Measurements from ENCODE around the gene NOS3.

The NOS3 gene

DNA sequence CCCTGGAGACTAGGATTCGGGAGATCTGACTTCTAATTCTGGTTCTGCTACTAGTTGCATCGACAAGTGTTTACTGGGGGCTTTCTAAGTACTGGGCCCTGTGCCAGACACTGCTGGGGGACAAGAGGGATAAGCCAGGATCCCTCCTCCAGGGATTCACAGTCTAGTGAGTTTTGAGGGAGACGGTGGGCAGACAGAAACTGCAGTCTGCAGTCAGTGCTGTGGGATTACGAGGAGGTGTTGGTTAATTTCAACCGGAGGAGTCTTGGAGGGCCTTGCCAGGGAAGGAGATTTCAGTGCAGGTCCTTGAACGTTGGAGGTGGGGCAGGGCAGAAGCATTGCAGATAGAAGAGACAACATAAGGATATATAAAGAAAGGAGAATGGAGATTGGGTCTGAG, 9.2 kb upstream of the NOS3 start:
- no peak for DNase-seq

- no peak for DNase-seq
Observed at GRCh38 chr7:150982351-150982750, 8.5 kb upstream of the NOS3 start.

DNA sequence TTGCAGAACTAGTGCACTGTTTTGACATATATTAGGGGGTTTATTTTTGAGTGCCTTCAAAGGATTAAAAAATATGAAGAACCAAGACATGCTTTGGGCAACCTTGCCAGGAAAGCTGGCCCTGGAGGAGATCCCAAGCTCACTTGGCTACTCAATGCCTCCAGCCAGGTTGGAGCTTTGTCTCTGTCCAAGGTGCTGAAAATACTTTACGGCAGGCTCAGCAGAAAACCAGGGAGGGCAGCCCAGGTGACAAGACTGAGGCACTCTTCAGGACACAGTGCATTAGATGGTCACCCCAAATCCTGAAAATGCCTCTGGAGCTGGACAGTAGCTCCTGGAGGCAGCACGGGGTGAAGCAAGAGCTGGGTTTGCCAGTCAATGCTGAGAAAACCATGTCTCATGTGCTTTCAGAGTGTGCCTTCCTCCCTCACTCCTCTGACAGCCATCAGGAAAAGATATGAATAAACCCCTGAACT, 6.9 kb upstream of the NOS3 start:
- no peak for DNase-seq

DNA sequence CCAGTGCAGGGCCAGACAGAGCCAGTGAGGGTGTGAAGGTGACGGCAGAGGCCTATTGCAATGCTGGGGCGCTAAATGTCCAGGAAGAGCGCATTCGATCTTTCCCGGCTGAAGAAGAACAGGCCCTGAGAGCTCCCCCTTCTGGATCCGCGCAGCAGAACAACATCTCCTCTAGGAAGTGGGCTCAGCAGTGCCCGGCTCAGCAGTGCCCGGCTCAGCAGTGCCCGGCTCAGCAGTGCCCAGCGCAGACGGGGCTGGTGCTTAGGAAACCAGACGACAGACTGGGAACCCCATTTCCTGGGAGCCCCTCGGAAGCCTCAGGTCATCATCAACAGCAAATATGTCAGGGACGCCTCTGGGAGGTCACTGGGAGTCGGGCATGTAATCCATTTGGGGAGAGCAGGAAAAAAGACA, 4.7 kb upstream of the NOS3 start:
- no peak for DNase-seq

- no peak for DNase-seq
Observed at GRCh38 chr7:150986556-150986955, 4.3 kb upstream of the NOS3 start.

GRCh38 chr7:150988230-150989226, 2.3 kb upstream of the NOS3 start:
- DNase-seq: peak; percentile 67

DNA sequence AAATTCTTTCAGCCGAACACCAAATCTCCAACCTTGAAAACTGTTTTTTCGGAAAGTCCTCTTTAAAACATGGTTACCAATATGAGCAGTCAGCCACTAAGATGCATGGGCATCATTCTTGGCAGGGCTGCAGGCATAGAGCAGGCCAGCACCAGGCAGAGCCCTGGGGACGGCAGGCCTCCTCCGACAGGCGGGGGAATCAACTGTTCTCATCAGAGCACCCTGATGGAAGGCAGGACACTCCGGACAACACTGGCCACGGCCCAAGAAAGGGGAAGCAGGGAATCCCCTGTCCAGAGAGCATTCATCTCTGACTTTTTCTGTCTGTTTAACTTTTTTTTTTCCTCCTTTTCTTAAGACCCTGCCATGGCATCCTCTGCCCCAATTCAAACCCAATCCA, 1.4 kb upstream of the NOS3 start:
- no peak for DNase-seq

DNA sequence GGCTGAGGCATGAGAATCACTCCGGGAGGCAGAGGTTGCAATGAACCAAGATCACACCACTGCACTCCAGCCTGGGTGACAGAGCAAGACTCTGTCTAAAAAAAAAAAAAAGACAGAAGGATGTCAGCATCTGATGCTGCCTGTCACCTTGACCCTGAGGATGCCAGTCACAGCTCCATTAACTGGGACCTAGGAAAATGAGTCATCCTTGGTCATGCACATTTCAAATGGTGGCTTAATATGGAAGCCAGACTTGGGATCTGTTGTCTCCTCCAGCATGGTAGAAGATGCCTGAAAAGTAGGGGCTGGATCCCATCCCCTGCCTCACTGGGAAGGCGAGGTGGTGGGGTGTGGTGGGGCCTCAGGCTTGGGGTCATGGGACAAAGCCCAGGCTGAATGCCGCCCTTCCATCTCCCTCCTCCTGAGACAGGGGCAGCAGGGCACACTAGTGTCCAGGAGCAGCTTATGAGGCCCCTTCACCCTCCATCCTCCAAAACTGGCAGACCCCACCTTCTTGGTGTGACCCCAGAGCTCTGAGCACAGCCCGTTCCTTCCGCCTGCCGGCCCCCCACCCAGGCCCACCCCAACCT, 1.3 kb downstream of the NOS3 start:
- DNase-seq: no peak

GRCh38 chr7:150992833-150993302, 2.1 kb downstream of the NOS3 start:
- no peak for DNase-seq

GRCh38 chr7:150993511-150993910, 2.7 kb downstream of the NOS3 start:
- no peak for DNase-seq

DNA sequence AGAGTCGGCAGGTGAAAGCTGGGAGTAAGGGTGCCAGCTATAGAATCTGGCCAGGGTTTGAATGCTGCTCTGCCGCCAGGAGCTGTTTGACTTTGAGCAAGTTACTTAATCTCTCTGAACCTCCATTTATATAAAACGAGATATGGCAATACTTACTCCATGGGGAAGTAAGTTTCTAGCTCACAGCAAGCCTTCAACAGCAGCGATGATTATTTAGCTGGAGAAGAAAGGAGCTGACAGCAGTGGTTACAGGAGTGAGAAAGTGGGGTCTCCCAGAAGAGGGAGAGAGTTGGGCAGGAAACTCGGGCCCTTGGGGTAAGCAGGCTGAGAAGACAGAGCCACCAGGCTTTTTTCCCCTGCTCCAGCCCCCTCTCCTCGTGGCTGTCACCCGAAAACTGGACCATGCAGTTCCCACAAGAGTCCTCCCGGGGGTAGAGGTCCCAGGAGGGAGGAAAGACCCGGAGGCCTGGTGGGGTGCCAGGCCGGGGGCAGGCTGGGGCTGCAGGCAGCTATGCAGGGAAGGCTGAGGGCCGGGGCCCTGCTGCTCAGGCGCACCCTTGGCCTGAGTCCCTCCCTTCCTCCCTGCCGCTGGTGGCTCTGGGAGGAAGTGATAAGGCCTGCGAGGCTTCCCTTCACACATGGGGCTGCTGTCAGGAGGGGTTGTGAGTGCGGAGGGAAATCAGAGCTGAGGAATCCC, 3.5 kb downstream of the NOS3 start:
- peak; percentile 81 for DNase-seq

DNA sequence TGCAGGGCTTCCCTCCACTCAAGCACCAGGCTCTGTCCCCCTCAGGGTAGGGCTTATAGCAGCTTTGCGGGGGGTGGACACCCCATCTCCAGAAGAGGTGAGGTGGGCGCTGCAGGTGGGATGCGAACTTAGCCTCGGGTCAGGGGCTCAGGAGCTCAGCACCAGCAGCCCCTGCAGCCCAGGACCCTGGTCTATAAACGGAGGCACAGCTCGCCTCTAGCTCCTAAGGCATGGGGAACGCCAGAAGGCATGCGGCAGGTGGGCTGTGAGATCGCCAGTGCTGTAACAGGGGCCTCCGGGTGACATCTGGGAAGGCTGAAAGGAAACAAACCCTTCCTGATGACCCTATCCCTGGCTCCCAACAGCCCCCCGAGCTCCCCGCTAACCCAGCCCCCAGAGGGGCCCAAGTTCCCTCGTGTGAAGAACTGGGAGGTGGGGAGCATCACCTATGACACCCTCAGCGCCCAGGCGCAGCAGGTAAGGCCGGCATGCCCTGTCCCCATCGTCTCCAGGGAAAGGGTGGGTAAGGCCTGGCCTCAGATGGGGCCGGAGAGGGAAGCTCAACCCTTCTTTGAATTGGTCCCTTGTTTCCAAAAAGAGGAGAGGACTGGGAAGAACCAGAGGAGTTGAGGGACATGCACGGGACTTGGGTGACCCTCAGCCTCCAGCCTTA, 4.2 kb downstream of the NOS3 start:
- no peak for DNase-seq

GRCh38 chr7:150996376-150997074, 5.7 kb downstream of the NOS3 start:
- no peak for DNase-seq

DNA sequence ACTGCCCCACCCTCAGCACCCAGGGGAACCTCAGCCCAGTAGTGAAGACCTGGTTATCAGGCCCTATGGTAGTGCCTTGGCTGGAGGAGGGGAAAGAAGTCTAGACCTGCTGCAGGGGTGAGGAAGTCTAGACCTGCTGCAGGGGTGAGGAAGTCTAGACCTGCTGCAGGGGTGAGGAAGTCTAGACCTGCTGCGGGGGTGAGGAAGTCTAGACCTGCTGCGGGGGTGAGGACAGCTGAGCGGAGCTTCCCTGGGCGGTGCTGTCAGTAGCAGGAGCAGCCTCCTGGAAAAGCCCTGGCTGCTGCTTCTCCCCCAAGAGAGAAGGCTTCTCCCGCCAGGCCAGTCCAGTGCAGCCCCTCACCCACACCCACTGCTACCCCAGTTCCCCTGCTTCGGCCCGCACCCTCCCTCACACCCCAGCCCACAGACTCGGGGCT, 6.3 kb downstream of the NOS3 start:
- no peak for DNase-seq

- no peak for DNase-seq
Observed at GRCh38 chr7:150997817-150998216, 7.0 kb downstream of the NOS3 start.

DNA sequence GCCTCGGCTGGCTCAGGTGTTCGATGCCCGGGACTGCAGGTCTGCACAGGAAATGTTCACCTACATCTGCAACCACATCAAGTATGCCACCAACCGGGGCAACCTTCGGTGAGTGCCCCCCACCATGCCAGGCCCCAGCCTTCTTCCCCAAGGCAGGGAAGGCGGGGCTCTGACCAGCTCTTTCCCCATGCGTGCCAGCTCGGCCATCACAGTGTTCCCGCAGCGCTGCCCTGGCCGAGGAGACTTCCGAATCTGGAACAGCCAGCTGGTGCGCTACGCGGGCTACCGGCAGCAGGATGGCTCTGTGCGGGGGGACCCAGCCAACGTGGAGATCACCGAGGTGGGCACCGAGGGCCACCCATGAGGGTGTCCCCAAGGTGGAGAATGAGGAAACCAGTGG, 7.5 kb downstream of the NOS3 start:
- no peak for DNase-seq

DNA sequence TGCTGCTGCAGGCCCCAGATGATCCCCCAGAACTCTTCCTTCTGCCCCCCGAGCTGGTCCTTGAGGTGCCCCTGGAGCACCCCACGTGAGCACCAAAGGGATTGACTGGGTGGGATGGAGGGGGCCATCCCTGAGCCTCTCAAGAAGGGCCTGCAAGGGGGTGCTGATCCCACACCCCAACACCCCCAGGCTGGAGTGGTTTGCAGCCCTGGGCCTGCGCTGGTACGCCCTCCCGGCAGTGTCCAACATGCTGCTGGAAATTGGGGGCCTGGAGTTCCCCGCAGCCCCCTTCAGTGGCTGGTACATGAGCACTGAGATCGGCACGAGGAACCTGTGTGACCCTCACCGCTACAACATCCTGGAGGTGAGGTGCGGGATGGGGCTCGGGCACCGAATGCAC, 8.2 kb downstream of the NOS3 start:
- DNase-seq: no peak

GRCh38 chr7:150999497-151000230, 8.8 kb downstream of the NOS3 start:
- DNase-seq: no peak

GRCh38 chr7:151000897-151001495, 10.2 kb downstream of the NOS3 start:
- DNase-seq: no peak

DNA sequence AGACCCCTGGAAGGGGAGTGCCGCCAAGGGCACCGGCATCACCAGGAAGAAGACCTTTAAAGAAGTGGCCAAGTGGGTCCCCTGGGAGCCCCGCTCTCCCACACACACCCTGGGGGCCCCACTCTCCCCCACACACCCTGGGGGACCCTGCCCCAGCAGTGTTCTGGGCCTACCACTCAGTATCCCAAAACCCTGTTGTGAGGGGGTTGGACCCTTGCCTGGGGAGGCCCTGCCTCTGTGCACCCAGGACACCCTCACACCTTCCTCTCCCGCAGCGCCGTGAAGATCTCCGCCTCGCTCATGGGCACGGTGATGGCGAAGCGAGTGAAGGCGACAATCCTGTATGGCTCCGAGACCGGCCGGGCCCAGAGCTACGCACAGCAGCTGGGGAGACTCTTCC, 10.7 kb downstream of the NOS3 start:
- no peak for DNase-seq

- DNase-seq: no peak
Observed at GRCh38 chr7:151003572-151003971, 12.8 kb downstream of the NOS3 start.

Data from GDM1 (cell line).